ENCODE results near the gene UBE2R2.
"Not testable (repeated sequence)": the region's sequence is repeated elsewhere in the genome, so short reads cannot be mapped to it uniquely, and the experiment has no call there.

The UBE2R2 gene

GRCh38 chr9:33799928-33800704 is 16.8 kb upstream of the UBE2R2 start:
- no peak for DNase-seq

GRCh38 chr9:33800886-33801285 is 16.1 kb upstream of the UBE2R2 start:
- DNase-seq, result no peak

- not testable (repeated sequence) for DNase-seq
These were observed 14.9 kb upstream of the UBE2R2 start for GRCh38 chr9:33801943-33802500.

DNA sequence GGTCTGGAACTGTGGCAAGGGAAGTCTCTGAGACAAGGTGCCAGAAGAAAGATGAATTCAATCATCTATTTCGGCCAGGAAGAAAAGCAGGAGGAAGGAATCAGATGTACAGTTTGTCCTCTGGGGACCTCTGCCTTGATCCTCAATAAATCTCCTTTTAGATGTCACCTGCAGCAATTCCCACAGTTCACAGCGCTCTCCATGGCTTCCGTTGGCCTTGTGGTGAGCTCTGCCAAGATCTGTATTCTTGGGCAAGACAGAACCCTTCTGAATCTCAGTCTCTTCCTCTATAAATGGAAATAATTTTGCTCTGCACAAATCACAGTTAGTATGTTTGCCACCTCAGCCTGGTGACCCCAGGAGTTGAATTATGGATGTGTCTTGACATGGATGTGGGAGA is 12.8 kb upstream of the UBE2R2 start:
- not testable (repeated sequence) for DNase-seq

DNA sequence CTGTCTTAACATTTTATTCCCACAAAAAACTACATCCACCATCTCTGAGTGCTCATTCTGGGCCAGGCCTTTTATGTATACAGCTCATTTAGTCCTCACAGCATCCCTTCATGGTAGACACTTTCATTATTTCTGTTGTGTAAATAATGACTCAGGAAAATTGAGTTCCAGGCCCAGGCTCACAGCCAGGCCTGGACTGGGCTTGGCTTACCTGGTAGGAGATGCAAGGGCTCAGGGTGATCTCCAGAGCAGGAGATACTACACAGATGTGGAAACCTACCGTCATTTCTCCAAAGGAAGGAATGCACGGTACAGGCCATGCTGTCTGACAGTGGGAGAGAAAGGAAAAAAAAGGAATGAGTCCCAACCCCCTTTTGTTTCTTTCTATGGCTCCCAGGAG is 9.8 kb upstream of the UBE2R2 start:
- not testable (repeated sequence) for DNase-seq

GRCh38 chr9:33808979-33809322 is 8.0 kb upstream of the UBE2R2 start:
- not testable (repeated sequence) for DNase-seq

DNA sequence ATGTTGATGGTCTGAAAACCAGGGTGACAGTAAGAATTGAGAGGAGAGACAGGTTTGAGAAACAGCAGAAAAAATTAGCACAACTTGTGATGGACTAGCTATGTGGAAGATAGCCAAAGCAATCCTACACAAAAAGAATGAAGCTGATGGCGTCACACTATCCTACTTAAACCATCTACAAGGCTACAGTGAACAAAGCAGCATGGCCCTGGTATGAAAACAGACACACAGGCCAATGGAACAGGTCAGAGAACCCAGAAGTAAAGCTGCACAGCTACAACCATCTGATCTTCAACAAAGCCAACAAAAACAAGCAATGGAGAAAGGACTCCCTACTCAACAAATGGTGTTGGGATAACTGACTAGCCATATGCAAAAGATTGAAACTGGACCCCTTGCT is 7.5 kb upstream of the UBE2R2 start:
- no peak for DNase-seq

- no peak for DNase-seq
These were observed 3.0 kb upstream of the UBE2R2 start for GRCh38 chr9:33813712-33814641.

- no peak for DNase-seq
These were observed 1.2 kb upstream of the UBE2R2 start for GRCh38 chr9:33815781-33816180.

GRCh38 chr9:33817327-33818166 is 587 bp downstream of the UBE2R2 start:
- DNase-seq, result no peak

DNA sequence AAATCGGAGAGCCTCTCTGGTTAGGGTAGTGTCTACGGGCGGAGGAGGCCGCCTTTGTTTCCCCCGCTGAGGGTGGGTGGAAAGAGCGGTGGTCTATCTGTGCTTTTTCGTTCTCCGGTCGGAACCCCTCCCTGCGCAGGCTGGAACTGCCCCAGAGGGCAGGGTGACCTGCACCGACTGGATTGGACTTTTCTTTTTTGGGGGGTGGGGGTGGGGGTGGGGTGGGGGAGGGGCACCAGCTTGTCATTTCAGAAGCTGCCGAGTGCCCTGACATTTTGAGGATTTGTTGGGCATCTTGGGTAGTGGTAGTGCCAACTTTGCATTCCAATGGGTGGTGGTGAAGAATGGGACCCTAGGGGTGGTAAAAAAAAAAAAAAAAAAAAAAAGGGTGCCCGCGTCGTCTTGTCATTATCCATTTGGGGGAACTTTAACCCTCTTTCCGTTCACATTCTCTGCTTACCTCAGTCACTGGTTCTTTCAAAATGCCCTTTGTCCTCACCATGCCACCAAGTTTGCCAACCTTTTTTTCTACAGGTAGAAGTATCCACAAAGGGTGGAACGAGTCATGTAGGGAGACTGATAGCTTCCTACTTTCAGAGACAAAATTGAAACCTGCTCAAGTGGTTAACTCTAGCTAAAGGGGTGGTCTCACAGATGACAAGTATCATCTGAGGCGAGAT is 1.3 kb downstream of the UBE2R2 start:
- no peak for DNase-seq

GRCh38 chr9:33818847-33819500 is 2.0 kb downstream of the UBE2R2 start:
- no peak for DNase-seq

DNA sequence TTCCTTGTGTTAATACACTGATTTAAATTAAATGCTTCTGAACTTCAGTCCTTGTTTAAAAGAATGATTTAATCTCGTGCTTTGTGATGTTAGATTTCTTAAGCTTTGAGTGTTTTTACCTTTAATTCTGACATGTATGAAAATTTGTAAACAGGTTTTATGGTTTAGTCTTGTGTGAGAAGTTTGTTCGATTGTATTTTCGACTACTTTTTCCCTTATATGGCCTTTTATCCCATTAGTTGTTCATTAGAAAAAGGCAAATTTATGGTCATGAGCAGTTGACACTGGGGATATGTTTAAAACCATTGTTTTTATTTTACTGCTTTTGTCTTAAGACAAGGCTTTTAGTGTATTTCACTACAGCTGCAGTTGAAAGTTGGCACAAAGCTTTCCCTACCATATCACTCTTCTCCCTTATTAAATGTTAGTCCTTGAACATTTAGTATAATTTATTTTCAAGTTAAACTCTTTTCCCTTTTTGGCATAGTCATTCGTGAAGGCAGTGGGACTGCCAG is 3.3 kb downstream of the UBE2R2 start:
- DNase-seq, result no peak

DNA sequence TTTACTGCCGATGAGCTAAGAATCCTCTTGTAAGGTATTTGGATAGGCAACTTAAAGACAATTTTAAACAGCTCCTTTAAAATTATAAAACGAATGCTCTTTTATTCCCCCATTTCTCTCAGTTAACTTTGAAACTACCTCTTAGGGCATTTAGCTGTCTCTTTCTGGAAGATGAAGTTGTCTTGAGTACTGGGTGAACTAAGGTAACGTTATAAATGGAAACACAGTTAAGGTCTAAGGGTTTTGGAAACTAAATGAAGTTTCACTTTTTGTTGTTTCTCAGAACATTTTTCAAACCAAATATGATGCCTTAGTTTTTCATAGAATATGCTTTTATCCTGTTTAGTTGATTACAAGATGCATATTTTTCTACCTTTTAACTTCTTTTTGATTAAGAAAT is 6.8 kb downstream of the UBE2R2 start:
- DNase-seq, result no peak

- not testable (repeated sequence) for DNase-seq
These were observed 10.3 kb downstream of the UBE2R2 start for GRCh38 chr9:33827285-33827684.

DNA sequence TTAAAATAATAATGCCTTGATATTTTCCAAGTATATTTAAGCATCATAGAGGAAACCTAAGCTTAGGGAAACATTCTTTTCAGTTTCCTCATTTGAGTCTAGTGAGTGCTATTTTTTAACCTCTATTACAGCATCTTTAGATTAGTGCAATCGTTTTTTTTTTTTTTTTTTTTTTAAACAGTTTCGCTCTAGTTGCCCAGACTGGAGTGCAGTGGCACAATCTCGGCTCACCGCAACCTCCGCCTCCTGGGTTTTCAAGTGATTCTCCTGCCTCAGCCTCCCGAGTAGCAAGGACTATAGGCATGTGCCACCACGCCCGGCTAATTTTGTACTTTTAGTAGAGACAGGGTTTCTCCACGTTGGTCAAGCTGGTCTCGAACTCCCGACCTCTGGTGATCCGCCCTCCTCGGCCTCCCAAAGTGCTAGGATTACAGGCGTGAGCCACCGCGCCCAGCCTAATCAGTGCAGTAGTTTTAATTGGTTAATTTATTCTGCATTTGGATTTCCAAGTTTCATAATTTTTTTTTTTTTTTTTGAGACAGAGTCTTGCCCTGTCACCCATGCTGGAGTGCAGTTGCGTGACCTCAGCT is 12.8 kb downstream of the UBE2R2 start:
- DNase-seq, result not testable (repeated sequence)

- no peak for DNase-seq
These were observed 18.8 kb downstream of the UBE2R2 start for GRCh38 chr9:33835625-33836260.

- not testable (repeated sequence) for DNase-seq
These were observed 19.3 kb downstream of the UBE2R2 start for GRCh38 chr9:33836261-33836660.

GRCh38 chr9:33837138-33837537 is 20.2 kb downstream of the UBE2R2 start:
- DNase-seq, result no peak

GRCh38 chr9:33840381-33840780 is 23.4 kb downstream of the UBE2R2 start:
- DNase-seq, result no peak
